GM11168 (cell line): ENCODE measurements around the gene RNU1-2.
"Not testable (repeated sequence)": the region's sequence is repeated elsewhere in the genome, so short reads cannot be mapped to it uniquely, and the experiment has no call there.

Experiments used
- in situ Hi-C: fragments of 300-500 bp; cut with MboI; formaldehyde crosslinking; loops from one replicate; pipeline ENCODE4 v1.12.0; 2022; ENCODE audit warnings: low sequenced_read_pairs; ENCODE audit not compliant: unreplicated experiment

RNU1-2 gene

DNA sequence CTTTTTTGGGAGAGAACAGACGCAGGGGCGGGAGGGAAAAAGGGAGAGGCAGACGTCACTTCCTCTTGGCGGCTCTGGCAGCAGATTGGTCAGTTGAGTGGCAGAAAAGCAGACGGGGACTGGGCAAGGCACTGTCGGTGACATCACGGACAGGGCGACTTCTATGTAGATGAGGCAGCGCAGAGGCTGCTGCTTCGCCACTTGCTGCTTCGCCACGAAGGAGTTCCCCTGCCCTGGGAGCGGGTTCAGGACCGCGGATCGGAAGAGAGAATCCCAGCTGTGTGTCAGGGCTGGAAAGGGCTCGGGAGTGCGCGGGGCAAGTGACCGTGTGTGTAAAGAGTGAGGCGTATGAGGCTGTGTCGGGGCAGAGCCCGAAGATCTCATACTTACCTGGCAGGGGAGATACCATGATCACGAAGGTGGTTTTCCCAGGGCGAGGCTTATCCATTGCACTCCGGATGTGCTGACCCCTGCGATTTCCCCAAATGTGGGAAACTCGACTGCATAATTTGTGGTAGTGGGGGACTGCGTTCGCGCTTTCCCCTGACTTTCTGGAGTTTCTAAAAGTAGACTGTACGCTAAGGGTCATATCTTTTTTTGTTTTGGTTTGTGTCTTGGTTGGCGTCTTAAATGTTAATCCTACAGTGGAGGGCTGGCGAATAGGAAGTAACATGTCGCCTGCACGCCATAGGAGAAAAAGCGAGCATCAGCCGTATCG lies at the start of gene RNU1-2:
Gene RNU1-2 (plus strand): TSS at position 383 of the 718 bp plus-strand sequence.
- in situ Hi-C loops = not testable (repeated sequence)

DNA sequence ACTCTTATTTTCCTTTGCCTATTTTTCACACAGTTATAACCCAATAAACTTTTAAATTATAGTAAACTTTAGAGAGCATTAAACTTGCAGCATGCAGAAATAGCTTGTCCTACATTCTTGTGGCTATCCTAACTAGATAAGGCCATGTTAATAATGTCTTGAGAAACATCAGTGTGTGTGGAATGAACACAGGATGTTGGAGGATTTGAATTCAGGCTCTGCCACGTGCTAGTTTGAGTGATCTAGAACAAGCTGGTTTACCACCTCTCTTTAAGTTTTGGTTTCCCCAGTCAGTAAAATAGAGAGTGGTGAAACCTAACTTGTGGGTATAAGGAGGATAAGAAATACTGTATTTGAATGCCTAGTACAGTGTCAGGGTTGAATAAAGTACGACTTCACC lies 39.6 kb upstream of the RNU1-2 start:
- in situ Hi-C loops = loop anchor here (10.0 kb wide), 1 partner anchor 301 kb away; no protein-coding TSS in a partner anchor

DNA sequence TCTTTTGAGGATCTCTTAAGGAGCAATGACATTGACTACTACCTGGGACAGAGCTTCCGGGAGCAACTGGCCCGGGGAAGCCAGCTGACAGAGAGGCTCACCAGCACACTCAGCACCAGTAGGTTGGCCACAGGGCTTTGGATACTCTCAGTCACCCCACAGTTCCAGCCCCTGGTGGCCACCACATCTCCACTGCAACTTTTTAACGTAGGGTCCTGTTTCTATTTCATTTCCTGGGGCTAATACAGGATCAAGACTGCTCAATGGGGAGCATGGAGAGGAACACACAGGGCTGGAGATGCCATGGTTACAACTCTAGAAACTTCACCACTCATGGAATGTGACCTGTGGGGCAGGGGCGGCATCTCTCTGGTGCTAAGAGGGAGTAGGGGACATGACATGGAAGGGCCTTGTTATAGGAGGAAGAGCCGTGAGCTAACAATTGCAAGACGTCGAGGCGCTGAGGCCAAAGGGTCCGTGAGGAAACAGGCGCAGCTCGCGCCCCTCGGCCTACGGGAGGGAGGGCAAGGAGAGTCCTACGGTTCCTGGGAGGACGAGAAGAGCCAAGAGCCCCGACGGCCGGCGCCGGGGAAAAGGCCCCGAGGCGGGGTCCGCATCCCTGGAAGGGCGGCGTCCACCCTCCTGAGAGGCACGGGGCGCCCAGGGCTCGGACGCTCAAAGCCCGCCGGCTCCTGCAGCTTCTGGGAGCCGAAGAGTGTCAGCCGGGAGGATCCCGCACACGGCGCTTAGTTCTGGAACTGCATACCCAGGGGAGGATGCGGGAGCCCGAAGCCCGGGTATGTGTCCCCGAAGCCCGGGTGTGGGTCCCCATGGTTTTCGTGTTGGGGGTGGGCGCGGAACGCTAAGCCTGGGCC lies 36.4 kb upstream of the RNU1-2 start:
- in situ Hi-C loops = loop anchor here (10.0 kb wide), 1 partner anchor 305 kb away; no protein-coding TSS in a partner anchor

DNA sequence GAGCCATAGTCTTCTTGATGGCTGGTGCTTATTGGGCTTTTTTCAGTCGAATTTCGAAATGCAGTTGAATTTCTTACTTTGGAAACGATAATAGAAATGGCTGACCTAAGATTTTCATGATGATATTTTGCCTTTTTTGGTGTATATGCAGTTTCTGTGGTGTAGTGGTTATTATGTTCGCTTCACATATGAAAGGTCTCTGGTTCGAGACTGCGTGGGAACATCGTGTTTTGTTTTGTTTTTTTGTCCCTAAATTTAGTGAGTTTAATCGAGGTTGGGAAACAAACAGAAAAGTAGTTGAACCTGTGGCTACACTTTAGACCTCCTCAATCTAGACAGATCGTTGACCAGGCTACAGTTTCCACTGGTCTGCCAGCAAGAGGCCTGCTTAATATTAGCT lies 35.7 kb upstream of the RNU1-2 start:
- in situ Hi-C loops = not testable (repeated sequence)

DNA sequence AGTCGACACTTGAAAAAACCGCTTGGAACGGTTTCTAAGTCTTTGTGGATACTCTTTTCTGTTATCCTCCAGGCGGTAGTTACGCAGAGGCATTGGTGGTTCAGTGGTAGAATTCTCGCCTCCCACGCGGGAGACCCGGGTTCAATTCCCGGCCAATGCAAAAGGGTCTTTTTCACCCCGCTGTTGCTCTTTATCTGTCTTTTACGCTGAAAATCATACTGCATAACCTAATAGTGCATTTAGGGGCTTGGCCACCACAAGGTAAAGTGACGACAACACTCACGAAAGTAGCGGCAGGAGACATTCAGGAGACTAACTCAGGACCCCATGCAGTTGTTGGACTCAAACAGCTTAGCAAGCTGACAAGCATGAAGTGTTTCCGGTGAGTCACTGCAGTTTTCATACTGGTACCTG lies 33.9 kb upstream of the RNU1-2 start:
- in situ Hi-C loops = not testable (repeated sequence)

DNA sequence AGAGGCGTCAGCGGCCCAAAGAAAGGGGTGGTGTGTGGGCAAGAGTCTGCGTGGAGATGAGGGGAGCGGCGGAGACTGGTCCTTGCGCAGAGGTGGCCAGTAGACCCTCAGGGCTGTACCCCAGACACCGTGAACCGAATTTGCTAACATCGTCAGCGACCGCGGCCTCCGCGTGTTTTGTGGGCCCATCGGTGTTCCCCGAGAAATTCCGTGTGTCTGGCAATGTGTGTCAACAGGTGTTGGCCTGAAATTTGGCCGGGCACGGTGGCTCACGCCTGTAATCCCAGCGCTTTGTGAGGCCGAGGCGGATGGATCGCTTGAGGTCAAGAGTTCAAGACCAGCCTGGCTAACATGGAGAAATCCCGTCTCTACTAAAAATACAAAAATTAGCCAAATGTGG lies 33.4 kb upstream of the RNU1-2 start:
- in situ Hi-C loops = not testable (repeated sequence)

DNA sequence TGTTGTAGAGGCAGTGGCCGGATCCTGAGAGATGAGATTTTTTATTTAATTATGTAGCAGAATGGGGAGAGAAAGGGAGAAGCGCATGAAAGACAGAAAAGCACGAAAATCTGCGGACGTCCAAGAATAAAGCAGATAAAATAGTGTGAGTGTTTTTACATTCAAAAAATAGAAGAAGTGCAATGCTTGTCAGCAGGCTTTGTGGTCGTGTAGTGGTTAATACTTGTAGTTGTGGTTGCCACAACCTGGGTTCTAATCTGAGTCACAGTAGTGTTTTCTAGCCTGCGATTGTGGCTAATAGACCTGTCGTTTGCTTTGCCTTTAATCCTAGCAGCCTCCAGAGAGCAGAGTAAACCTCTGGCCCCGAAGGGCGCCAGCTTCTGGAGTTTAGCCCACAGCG lies 32.8 kb upstream of the RNU1-2 start:
- in situ Hi-C loops = not testable (repeated sequence)

DNA sequence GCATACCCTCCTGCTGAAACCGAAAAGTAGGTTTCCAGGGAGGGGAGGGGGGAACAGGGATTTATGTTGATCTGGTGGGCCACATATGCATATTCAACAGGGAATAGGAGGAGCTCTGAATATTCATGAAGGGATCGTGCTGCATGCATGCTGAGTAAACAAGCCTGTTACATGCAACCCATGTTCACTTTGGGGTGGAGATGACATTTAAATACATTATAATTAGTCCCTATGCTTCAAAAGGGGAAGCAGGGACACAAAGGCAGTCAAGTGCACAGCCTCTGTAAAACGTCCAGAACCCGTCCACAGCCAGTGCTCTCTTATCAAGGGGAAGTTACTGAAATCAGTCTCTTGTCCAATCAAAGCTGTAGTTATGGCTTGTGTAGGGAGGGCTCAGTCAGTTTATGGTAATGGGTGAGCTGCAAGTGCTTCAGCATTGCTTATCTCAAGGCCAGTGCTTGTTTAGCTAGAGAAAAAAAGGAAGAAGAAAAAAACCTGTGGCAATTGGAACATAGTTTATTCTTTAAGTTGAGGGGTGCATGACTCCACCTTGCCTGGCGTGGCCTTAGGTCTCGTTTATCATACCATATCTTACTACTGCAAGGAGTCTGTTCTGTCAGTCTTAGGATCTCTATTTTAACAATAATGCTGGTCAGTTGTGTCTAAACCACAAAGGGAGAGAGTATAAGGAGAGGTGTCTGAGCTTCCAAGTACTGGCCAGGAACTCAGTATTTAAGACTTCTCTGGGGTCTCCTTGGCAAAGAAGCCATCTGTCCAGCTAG lies 28.7 kb upstream of the RNU1-2 start:
- in situ Hi-C loops = not testable (repeated sequence)

DNA sequence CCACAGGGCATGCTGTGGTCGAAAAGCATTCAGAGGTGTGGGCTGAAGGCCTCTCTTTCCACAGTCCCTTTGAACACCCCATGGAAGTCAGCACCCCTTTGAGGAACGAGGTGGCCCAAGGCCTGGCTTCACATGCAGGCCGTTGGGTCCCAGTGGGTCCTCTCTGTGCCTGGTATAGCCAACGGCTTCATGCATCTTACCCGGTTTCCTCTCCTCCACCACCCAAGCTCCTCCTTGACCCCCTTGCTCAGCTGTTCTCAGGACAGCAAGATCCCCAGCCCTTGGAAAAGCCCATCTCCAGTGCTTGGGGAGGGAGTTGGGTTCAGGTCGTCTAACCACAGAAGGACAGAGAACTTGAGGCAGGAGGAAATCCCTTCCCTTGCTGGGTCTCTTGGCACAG lies 27.0 kb upstream of the RNU1-2 start:
- in situ Hi-C loops = not testable (repeated sequence)

DNA sequence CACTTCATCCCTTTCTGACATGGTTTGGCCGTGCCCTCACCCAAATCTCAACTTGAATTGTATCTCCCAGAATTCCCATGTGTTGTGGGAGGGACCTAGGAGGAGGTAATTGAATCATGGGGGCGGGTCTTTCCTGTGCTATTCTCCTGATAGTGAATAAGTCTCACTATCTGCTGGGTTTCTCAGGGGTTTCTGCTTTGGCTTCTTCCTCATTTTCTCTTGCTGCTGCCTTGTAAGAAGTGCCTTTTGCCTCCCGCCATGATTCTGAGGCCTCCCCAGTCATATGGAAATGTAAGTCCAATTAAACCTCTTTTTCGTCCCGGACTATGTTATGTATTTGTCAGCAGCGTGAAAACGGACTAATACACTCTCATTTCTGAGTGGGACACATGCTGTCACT lies 25.8 kb upstream of the RNU1-2 start:
- in situ Hi-C loops = loop anchor here (5.0 kb wide), 1 partner anchor 338 kb away; no protein-coding TSS in a partner anchor

DNA sequence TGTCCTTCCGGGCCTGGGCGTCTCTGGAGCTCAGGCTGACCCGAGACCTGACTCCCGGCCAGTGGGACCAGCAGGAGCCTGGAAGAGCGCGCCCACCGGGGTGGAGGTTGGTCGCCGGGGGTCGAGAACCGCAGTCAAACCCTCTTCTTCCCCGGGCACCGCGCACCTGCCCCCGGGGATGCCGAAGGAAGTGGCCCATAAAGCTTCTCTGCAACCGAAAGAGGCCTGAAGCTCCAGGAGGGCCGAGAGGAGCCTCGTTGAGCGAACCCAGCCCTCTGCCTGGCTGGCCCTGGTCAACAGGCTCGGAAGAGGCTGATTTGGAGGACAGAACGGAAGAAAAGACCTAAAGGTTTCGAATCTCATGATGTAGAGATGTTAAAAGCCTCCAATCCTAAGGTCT lies 24.6 kb upstream of the RNU1-2 start:
- in situ Hi-C loops = loop anchor here (5.0 kb wide), 1 partner anchor 339 kb away; no protein-coding TSS in a partner anchor

DNA sequence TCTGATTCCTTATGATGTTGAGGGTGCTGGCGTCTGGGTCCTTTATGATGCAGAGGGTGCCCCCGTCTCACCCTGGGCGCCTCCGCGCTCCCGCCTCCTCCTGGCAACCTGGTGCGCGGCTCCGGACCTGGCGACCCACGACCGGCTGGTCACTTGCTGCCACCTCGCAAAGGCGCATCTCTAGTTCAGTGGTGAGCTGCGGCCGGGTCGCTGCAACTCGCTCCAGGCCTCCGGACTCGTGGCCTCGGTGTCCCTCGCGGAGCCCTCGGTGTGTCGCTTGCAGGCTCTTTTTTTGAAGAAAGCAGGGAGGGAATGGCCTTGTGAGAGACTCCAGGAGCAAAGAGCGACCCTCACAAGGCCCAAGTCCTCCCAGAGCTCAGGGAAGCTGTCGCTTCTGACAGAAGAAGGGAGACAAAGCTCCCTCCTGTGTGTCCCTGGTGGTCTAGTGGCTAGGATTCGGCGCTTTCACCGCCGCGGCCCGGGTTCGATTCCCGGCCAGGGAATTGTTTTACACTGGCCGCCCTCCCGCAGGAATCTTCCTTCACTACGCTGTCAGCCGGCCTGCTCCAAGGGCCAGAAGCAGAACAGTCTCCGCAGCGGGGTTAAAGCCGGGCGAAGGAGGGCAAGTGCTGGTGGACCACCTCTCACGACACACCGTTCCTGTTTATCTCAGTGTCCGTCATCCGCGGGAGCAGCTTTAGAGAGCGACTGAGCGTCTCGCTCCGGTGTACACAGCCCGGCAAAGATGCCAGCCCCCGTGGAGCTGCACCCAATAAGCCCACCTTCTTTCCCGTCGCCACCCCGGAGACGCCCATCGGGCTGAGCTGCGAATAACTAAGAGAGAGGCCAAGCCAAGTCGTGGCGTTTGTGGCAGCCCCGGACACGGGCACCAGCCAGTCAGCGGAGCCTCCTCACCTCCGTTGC lies 23.4 kb upstream of the RNU1-2 start:
- in situ Hi-C loops = loop anchor here (5.0 kb wide), 1 partner anchor 340 kb away; no protein-coding TSS in a partner anchor

DNA sequence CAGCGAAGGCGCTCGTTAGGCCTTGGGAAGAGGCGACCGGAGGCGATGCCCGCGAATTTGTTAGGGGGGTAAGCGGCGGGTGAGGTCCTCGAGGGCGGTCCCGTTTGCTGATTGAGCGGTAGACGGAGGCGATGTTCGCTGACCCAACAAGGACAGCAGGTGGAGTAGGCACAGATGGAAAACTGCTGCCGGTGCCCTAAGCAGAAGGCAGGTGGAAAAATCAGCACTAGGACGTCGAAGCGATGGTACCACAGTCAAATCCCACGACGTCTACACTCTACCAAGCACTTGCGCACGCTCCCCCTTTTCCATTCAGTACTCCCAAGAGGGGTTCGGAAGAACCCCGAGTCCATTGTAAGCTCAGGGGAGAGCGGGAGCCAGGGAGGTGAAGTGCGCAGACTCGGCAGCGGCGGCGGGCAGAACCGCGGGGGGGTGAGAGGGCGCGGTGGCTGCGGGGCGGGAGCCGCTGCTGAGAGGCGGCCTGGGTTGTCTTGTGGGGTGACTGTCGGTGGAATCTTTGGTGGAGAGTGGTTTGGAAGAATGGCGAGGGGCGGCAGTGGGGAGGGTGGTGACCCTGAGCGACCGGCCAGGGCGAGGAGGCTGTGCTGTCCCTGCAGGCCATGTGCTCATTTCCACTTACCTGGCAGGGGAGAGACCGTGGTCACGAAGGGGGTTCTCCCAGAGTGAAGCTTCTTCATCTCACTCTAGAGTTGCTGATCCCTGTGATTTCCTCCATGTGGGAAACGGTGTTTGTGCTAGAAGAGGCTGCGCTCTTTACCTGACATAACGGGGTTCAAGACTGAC lies 22.5 kb upstream of the RNU1-2 start:
- in situ Hi-C loops = loop anchor here (5.0 kb wide), 1 partner anchor 341 kb away; no protein-coding TSS in a partner anchor

DNA sequence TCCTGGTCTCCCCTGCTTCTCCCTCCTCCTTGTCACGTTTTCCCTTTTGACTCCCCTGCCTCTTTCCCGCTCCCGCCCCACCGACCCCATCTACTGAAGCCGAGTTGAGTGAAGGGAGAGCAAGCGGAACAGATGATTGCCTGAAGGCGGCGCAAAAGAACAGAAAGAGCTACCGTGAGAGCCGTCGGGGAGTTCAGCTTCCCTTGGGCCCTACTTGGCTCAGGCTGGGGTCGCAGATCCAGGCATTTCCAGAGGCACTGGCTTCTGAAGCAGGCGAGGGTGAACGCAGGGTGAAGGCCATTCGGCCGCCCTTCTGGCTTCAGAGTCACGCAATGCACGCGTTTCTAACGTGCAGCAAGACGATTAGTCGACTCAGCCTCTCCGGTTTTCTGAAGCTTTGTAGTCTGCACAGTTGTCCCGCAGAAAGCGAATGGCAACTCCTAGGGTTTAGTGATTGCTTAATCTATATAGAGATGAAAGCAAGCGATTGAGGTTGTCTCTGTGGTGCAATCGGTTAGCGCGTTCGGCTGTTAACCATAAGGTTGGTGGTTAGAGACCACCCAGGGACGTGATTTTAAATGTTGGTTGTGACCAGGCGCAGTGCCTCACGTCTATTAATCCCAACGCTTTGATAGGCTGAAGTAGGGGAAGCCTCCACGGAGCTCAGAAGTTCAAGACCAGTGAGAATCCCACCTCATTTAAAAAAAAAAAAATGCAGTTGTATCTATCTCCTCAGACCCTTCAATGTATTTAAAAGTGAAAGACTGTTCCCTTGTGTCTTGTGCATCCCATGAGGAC lies 20.6 kb upstream of the RNU1-2 start:
- in situ Hi-C loops = loop anchor here (5.0 kb wide), 1 partner anchor 343 kb away; no protein-coding TSS in a partner anchor

DNA sequence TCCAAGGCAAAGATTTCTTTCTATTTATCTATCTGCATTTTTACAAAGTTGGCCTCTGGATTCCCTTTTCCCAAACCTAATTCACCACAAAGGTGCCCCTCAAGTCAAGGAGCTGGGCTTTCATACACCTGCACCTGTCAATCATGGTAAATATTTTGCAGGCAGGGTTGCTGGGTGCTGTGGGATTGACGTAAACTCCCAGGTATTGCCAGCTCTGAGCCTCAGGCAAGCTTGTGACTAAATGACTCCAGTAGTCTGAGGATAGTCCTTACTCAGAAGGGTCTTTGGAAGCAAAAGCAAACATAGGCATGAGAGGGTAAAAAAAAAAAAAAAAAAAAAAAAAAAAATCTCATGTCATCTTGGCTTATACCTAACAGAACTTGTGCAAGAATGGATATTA lies 14.0 kb upstream of the RNU1-2 start:
- in situ Hi-C loops = loop anchor here (10.0 kb wide), 1 partner anchor 157 kb away; no protein-coding TSS in a partner anchor

DNA sequence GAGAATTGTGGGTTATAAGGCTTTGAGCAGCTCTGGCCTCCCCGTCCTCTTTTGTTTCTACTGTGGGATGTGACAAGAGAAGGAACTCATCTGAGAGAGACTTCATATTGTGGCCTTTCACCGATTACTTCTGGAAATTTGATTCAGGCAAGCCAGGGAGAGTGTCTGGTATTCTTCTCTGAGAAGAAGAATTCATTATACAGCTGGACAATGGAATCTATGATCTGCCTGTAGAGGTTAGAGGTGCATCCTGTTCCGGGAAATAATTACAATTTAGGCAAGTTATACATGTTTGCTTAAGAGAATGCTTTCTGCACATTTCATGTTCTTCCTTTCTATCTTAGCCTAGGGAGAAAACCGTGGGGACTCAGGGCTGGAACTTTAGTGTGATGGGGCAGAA lies 12.8 kb upstream of the RNU1-2 start:
- in situ Hi-C loops = loop anchor here (10.0 kb wide), 1 partner anchor 158 kb away; no protein-coding TSS in a partner anchor

DNA sequence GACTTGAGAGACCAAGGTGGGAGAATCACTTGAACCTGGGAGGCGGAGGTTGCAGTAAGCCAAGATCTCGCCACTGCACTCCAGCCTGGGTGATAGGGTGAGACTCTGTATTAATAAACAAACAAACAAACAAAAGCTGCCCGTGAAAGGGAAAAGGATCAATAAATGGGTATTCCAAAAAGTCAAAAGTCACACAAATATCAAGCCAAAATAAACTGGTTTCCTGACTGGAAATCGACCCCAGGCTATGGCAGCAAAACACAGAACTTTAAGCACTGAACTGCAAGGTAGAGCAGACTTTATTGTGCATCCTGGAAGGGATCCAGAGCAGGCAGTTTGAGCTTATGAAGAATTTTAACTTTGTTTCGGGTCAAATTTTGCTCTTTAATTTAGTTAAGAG lies 11.3 kb upstream of the RNU1-2 start:
- in situ Hi-C loops = loop anchor here (10.0 kb wide), 1 partner anchor 160 kb away; no protein-coding TSS in a partner anchor
